Astrocyte of the cerebellum (primary cell): ENCODE measurements around the gene ANLN.

Experiments
- DNase-seq: peaks from one replicate; pipeline ENCODE4 v3.0.0-alpha.2; 2011; ENCODE audit warnings: low read depth
- H3K4me3 ChIP-seq: 2 replicates; pipeline ENCODE4 v1.5.1; 2011; ENCODE audit warnings: mild to moderate bottlenecking, low read depth, low read length, moderate library complexity
- CTCF ChIP-seq: IDR thresholded peaks from 2 replicates; pipeline ENCODE4 v1.5.1; 2012; ENCODE audit warnings: low read length, low read depth, moderate library complexity, mild to moderate bottlenecking; ENCODE audit errors: missing control alignments
- in situ Hi-C: cut with HindIII; loops from 2 replicates; pipeline ENCODE4 v1.10.0; 2017; ENCODE audit warnings: low sequenced_read_pairs

Gene ANLN

DNA sequence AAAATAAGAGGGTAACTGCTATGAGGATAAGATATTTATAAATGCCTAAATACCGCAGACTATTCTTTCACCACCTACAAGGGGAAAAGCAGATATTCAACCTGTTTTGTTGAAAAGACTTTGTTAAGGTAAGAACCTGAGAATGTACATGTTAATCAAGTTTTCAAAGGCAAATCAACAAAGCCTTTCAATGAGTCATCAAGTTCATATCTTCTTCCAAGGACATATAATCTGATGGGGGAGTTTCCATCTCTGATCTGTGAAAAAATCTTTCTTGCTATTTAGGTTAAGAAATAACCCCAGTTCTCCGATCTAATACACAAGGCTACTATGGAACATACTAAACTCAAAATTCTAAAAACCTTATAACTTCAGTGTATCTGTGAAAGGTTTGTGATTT is 40.0 kb upstream of the ANLN start:
- no peak overlapping the region for H3K4me3 ChIP-seq
- no peak for DNase-seq
- no peak for TF ChIP-seq CTCF
- in situ Hi-C loops = no loop called here

- TF ChIP-seq CTCF = no peak
- in situ Hi-C loops = no loop called here
- no peak overlapping the region for H3K4me3 ChIP-seq
- DNase-seq = no peak
These were observed 34.2 kb upstream of the ANLN start for GRCh38 chr7:36355490-36355889.

- no peak for TF ChIP-seq CTCF
- DNase-seq = no peak
- H3K4me3 ChIP-seq = no peak overlapping the region
- in situ Hi-C loops = no loop called here
These were observed 32.6 kb upstream of the ANLN start for GRCh38 chr7:36357054-36357453.

- in situ Hi-C loops = no loop called here
- DNase-seq = no peak
- no peak overlapping the region for H3K4me3 ChIP-seq
- no peak for TF ChIP-seq CTCF
These were observed 31.1 kb upstream of the ANLN start for GRCh38 chr7:36358589-36358988.

DNA sequence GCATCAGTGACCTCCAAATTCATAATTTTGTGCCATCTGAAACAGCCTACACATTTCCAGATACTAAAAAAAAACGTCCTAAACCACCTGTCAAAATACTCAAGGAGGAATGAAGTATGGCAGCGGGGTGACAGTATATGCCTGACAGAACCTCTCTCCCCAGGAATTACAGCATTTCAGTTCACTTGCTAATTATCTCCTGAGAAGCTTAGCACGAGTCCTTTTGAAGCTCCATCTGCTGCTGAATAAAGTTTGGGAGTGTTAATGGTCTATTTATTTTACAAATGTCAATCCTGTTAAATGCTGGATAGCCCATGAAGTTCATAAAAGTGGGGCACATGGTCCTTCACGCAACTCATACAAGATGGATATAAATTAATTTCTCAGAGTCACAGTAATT is 29.4 kb upstream of the ANLN start:
- no peak for TF ChIP-seq CTCF
- in situ Hi-C loops = no loop called here
- no peak overlapping the region for H3K4me3 ChIP-seq
- no peak for DNase-seq

GRCh38 chr7:36361227-36361626 is 28.4 kb upstream of the ANLN start:
- in situ Hi-C loops = no loop called here
- no peak for DNase-seq
- no peak overlapping the region for H3K4me3 ChIP-seq
- TF ChIP-seq CTCF = no peak

- TF ChIP-seq CTCF = no peak
- in situ Hi-C loops = no loop called here
- no peak for DNase-seq
- H3K4me3 ChIP-seq = no peak overlapping the region
These were observed 26.1 kb upstream of the ANLN start for GRCh38 chr7:36363515-36363914.
